ENCODE results near the gene LRFN5. TPM values are rescaled to one million over a fixed set of nuclear protein-coding genes. Genes with fewer than 3 reads are reported as not detected.
"Not testable (repeated sequence)": the region's sequence is repeated elsewhere in the genome, so short reads cannot be mapped to it uniquely, and the experiment has no call there.

Gene LRFN5
- total and polyA plus RNA-seq, 2 donors = 0.14 to 0.90 TPM

DNA sequence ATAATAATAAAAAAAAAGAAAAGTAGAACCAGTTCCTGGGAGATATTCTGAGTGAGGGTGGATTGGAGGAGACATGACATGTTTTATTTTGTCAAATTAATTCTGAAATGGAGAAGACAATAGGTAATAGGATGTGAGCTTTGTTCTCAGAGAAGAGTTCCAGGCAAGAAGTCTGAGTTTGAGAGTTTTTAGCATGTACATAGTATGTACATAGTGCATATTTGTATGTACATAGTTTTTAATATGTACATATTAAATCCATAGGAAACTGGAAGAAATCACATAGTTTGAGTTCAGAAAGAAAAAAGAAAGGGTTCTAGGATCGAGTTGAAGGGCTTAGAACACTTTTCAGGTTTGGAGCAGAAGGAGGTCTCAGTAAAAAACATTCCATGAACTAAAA lies 47.5 kb downstream of the LRFN5 start:
- Histone ChIP-seq H3K4me3 (ENCODE audit: low read length in 2 of 2) (no peak overlapping the region), H3K27me3 (ENCODE audit: control insufficient read depth in 2 of 2, insufficient read depth in 1 of 2, low read length in 1 of 2) (no peaks in the 10 kb centered on the region), H3K36me3 (ENCODE audit: control insufficient read depth in 2 of 2, insufficient read depth in 2 of 2, low read length in 1 of 2) (no peaks in the 10 kb centered on the region), H3K4me1 (ENCODE audit: control insufficient read depth in 2 of 2, insufficient read depth in 2 of 2, low read length in 2 of 2) (no peaks in the 10 kb centered on the region), H3K27ac (ENCODE audit: low read depth in 1 of 2, low read length in 1 of 2) (no peak overlapping the region), H3K9me3 (ENCODE audit: control insufficient read depth in 2 of 2, insufficient read depth in 1 of 2, low read length in 1 of 2) (no peaks in the 10 kb centered on the region)
- no peak for DNase-seq (ENCODE audit: low read depth in 6 of 9, low spot score in 9 of 9)
- 59% methylated on average over 1 of the region's 1 CpG for WGBS

DNA sequence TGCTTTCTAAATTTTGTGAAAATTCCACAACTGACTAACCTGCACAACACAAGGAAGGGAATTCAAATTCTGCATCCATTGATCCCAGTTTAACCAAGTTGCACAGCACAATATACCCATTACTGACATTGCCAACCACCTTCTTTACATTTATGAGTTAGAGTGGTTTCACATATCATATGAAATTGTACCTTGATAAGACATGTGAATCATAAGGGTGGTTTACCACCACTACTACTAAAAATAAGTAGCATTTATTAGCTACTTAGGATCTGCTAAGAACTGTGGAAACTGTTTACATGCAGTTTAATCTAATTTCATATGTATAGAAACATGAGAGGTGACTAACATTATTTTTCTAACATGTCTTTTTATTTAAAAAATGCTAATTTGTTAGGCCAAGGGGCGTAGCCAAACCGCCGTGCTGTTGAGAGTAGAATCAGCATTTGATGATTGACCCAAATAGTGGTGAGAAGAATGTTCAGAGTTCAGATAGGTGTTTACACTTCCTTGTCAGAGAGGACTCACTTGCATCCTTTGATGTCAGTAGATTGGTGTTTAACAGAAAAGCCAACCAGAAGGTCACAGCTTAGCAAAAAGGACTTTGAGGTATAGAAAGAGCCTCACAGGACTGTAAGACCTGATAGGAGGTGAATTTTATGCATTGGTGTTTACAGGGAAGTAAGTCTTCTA lies 56.2 kb downstream of the LRFN5 start:
- Histone ChIP-seq H3K27me3 (ENCODE audit: control insufficient read depth in 2 of 2, insufficient read depth in 1 of 2, low read length in 1 of 2) (no peaks in the 10 kb centered on the region), H3K36me3 (ENCODE audit: control insufficient read depth in 2 of 2, insufficient read depth in 2 of 2, low read length in 1 of 2) (no peaks in the 10 kb centered on the region), H3K4me3 (ENCODE audit: low read length in 2 of 2) (no peak overlapping the region), H3K9me3 (ENCODE audit: control insufficient read depth in 2 of 2, insufficient read depth in 1 of 2, low read length in 1 of 2) (no peaks in the 10 kb centered on the region), H3K4me1 (ENCODE audit: control insufficient read depth in 2 of 2, insufficient read depth in 2 of 2, low read length in 2 of 2) (no peaks in the 10 kb centered on the region), H3K27ac (ENCODE audit: low read depth in 1 of 2, low read length in 1 of 2) (no peak overlapping the region)
- WGBS = 94% methylated on average over 3 of the region's 3 CpGs
- DNase-seq (ENCODE audit: low read depth in 6 of 9, low spot score in 9 of 9) = no peak

DNA sequence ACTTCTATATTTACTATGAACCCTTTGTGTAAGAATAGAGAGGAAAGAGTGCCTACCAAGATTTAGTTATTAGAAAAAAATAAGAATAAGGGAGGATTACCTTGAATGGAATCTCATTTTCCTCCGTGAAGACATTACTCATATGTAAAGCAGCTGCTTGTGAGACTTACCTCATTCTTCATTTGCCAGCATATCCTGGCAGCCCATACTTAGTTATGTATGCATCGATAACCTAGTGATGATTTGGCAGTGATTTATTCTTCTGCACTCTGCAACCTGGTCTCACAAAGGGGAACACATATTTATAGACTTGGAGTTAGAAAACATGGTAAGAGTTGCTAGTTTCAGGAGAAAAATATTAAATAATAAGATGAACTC lies 56.8 kb downstream of the LRFN5 start:
- 91% methylated on average over 2 of the region's 2 CpGs for WGBS
- no peaks in the 10 kb centered on the region for H3K9me3 ChIP-seq (ENCODE audit: control insufficient read depth in 2 of 2, insufficient read depth in 1 of 2, low read length in 1 of 2)
- H3K27me3 ChIP-seq (ENCODE audit: control insufficient read depth in 2 of 2, insufficient read depth in 1 of 2, low read length in 1 of 2) = no peaks in the 10 kb centered on the region
- no peak overlapping the region for H3K4me3 ChIP-seq (ENCODE audit: low read length in 2 of 2)
- H3K27ac ChIP-seq (ENCODE audit: low read depth in 1 of 2, low read length in 1 of 2) = no peak overlapping the region
- H3K36me3 ChIP-seq (ENCODE audit: control insufficient read depth in 2 of 2, insufficient read depth in 2 of 2, low read length in 1 of 2) = no peaks in the 10 kb centered on the region
- DNase-seq (ENCODE audit: low read depth in 6 of 9, low spot score in 9 of 9) = no peak
- H3K4me1 ChIP-seq (ENCODE audit: control insufficient read depth in 2 of 2, insufficient read depth in 2 of 2, low read length in 2 of 2) = no peaks in the 10 kb centered on the region

DNA sequence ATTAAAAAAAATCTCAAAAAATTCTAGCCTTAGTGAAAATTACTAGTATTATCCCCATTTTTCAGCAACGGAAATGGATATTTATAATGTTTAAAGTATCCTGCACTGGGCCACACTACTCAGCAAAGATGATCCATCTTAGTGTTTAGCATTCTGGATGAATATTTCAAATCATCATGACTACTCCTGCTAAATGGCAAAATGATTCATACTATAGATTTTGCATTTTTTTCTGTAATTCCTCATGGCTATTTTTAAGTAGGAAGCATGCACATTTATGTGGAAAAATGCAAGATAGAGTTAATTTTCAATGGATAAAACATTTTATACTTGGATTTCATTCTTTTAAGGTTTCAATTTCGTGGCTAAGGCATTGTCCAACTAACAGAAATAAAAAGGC lies 59.6 kb downstream of the LRFN5 start:
- WGBS = 40% methylated on average over 2 of the region's 2 CpGs
- no peaks in the 10 kb centered on the region for H3K27me3 ChIP-seq (ENCODE audit: control insufficient read depth in 2 of 2, insufficient read depth in 1 of 2, low read length in 1 of 2)
- no peaks in the 10 kb centered on the region for H3K9me3 ChIP-seq (ENCODE audit: control insufficient read depth in 2 of 2, insufficient read depth in 1 of 2, low read length in 1 of 2)
- H3K4me3 ChIP-seq (ENCODE audit: low read length in 2 of 2) = no peak overlapping the region
- H3K4me1 ChIP-seq (ENCODE audit: control insufficient read depth in 2 of 2, insufficient read depth in 2 of 2, low read length in 2 of 2) = no peaks in the 10 kb centered on the region
- no peak for DNase-seq (ENCODE audit: low read depth in 6 of 9, low spot score in 9 of 9)
- no peak overlapping the region for H3K27ac ChIP-seq (ENCODE audit: low read depth in 1 of 2, low read length in 1 of 2)
- H3K36me3 ChIP-seq (ENCODE audit: control insufficient read depth in 2 of 2, insufficient read depth in 2 of 2, low read length in 1 of 2) = no peaks in the 10 kb centered on the region

DNA sequence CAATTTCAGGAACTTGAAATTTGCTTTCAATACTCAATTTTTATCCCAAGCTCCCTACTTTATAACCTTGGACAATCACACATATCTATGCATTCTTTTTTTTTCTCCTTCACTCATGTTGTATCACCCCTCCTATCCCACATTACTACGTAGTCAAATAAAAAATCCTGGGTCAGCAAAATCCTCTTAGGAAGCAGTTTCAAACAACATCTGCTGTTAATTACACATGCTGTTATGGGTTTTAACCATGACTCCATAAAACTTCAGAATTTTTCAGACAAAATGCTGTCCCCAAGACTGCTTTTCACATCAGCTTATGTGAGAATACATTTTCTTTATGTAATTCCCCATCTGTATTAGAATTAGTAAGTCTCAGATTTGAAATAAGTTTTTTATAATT lies 61.7 kb downstream of the LRFN5 start:
- no peaks in the 10 kb centered on the region for H3K4me1 ChIP-seq (ENCODE audit: control insufficient read depth in 2 of 2, insufficient read depth in 2 of 2, low read length in 2 of 2)
- no peak overlapping the region for H3K4me3 ChIP-seq (ENCODE audit: low read length in 2 of 2)
- H3K9me3 ChIP-seq (ENCODE audit: control insufficient read depth in 2 of 2, insufficient read depth in 1 of 2, low read length in 1 of 2) = no peaks in the 10 kb centered on the region
- 92% methylated on average over 1 of the region's 1 CpG for WGBS
- H3K36me3 ChIP-seq (ENCODE audit: control insufficient read depth in 2 of 2, insufficient read depth in 2 of 2, low read length in 1 of 2) = no peaks in the 10 kb centered on the region
- no peak for DNase-seq (ENCODE audit: low read depth in 6 of 9, low spot score in 9 of 9)
- H3K27me3 ChIP-seq (ENCODE audit: control insufficient read depth in 2 of 2, insufficient read depth in 1 of 2, low read length in 1 of 2) = no peaks in the 10 kb centered on the region
- no peak overlapping the region for H3K27ac ChIP-seq (ENCODE audit: low read depth in 1 of 2, low read length in 1 of 2)

DNA sequence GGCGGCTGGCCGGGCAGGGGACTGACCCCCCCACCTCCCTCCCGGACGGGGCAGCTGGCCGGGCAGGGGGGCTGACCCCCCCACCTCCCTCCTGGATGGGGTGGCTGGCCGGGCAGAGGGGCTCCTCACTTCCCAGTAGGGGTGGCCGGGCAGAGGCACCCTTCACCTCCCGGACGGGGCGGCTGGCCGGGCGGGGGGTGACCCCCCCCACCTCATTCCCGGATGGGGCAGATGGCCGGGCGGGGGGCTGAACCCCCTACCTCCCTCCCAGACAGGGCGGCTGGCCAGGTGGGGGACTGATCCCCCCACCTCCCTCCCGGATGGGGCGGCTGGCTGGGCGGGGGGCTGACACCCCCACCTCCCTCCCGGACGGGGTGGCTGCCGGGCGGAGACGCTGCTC lies 66.9 kb downstream of the LRFN5 start:
- WGBS = 98% methylated on average over 24 of the region's 24 CpGs
- not testable (repeated sequence) for DNase-seq (ENCODE audit: low read depth in 6 of 9, low spot score in 9 of 9); H3K36me3 ChIP-seq (ENCODE audit: control insufficient read depth in 2 of 2, insufficient read depth in 2 of 2, low read length in 1 of 2); H3K27ac ChIP-seq (ENCODE audit: low read depth in 1 of 2, low read length in 1 of 2); H3K4me3 ChIP-seq (ENCODE audit: low read length in 2 of 2); H3K27me3 ChIP-seq (ENCODE audit: control insufficient read depth in 2 of 2, insufficient read depth in 1 of 2, low read length in 1 of 2); H3K4me1 ChIP-seq (ENCODE audit: control insufficient read depth in 2 of 2, insufficient read depth in 2 of 2, low read length in 2 of 2); H3K9me3 ChIP-seq (ENCODE audit: control insufficient read depth in 2 of 2, insufficient read depth in 1 of 2, low read length in 1 of 2)

DNA sequence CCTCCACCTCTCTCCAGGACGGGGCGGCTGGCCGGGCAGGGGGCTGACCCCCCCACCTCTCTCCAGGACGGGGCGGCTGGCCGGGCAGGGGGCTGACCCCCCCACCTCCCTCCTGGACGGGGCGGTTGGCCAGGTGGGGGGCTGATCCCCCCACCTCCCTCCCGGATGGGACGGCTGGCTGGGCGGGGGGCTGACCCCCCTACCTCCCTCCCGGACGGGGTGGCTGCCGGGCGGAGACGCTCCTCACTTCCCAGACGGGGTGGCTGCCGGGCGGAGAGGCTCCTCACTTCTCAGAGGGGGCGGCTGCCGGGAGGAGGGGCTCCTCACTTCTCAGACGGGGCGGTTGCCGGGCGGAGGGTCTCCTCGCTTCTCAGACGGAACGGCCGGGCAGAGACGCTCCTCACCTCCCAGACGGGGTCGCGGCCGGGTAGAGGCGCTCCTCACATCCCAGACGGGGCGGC lies 67.9 kb downstream of the LRFN5 start:
- not testable (repeated sequence) for H3K4me3 ChIP-seq (ENCODE audit: low read length in 2 of 2); H3K4me1 ChIP-seq (ENCODE audit: control insufficient read depth in 2 of 2, insufficient read depth in 2 of 2, low read length in 2 of 2); DNase-seq (ENCODE audit: low read depth in 6 of 9, low spot score in 9 of 9); H3K9me3 ChIP-seq (ENCODE audit: control insufficient read depth in 2 of 2, insufficient read depth in 1 of 2, low read length in 1 of 2); H3K27ac ChIP-seq (ENCODE audit: low read depth in 1 of 2, low read length in 1 of 2); H3K27me3 ChIP-seq (ENCODE audit: control insufficient read depth in 2 of 2, insufficient read depth in 1 of 2, low read length in 1 of 2); H3K36me3 ChIP-seq (ENCODE audit: control insufficient read depth in 2 of 2, insufficient read depth in 2 of 2, low read length in 1 of 2)
- WGBS = 97% methylated on average over 37 of the region's 37 CpGs

DNA sequence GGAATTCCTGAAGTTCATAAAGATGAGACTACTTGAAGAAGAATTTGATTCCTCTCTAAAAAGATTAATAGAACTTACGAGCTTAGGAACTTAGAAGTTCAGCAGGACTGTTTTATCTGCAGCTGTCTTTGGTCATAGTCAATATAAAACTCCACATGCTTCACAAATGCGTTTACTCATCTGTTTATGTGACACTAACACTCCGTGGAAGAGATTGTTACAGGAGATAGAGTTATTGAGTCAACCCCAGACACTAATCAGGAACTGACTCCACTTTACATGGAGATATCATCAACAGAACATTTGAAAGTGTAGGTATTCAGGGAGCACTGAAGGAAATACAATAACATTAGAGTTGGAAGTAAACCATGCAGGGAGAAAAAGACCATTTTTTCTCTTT lies 92.8 kb downstream of the LRFN5 start:
- Histone ChIP-seq H3K4me1 (ENCODE audit: control insufficient read depth in 2 of 2, insufficient read depth in 2 of 2, low read length in 2 of 2) (no peaks in the 10 kb centered on the region), H3K4me3 (ENCODE audit: low read length in 2 of 2) (no peak overlapping the region)

DNA sequence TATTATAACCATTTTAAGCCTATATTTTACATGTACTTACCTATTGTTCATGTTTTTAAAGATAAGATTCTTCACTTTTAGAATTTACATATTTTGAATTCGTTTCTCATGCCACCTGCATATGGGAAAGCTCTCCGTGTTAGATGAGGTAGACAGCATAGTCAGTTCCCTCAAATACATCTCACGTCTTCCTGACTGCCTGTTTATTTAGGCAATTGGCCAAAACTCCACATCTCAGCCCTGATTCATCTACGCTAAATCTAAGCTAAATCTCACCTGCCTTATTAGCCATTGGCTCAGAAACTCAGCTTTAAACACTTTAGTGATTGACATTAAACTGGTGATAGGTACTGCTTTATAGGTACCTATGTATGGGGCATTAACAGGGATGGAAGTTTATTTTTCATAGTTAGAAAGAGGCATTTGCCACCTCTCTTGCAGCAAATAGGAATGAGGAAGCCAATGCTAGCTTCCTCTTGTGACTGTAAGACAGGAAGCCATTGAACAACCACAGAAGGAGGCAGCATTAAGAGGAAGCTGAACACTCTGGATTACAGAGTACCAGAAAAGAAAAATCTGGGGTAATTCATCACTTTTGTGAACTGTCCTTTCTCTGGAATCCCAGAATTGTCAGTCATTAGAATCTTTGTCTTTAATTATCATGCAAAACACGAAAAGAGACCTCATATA lies 111.9 kb downstream of the LRFN5 start:
- H3K9me3 ChIP-seq (ENCODE audit: control insufficient read depth in 2 of 2, insufficient read depth in 1 of 2, low read length in 1 of 2) = no peaks in the 10 kb centered on the region
- peak in 1 of 9 donors; percentile 1 for DNase-seq (ENCODE audit: low read depth in 6 of 9, low spot score in 9 of 9)
- no peak overlapping the region for H3K4me3 ChIP-seq (ENCODE audit: low read length in 2 of 2)
- WGBS = 5% methylated on average over 5 of the region's 5 CpGs
- no peaks in the 10 kb centered on the region for H3K36me3 ChIP-seq (ENCODE audit: control insufficient read depth in 2 of 2, insufficient read depth in 2 of 2, low read length in 1 of 2)
- H3K27ac ChIP-seq (ENCODE audit: low read depth in 1 of 2, low read length in 1 of 2) = no peak overlapping the region
- no peaks in the 10 kb centered on the region for H3K27me3 ChIP-seq (ENCODE audit: control insufficient read depth in 2 of 2, insufficient read depth in 1 of 2, low read length in 1 of 2)
- H3K4me1 ChIP-seq (ENCODE audit: control insufficient read depth in 2 of 2, insufficient read depth in 2 of 2, low read length in 2 of 2) = no peaks in the 10 kb centered on the region

More for the DNA sequence above, 92.8 kb downstream of the LRFN5 start:
- WGBS = 70% methylated on average over 3 of the region's 3 CpGs
- no peaks in the 10 kb centered on the region for H3K27me3 ChIP-seq (ENCODE audit: control insufficient read depth in 2 of 2, insufficient read depth in 1 of 2, low read length in 1 of 2)
- no peaks in the 10 kb centered on the region for H3K36me3 ChIP-seq (ENCODE audit: control insufficient read depth in 2 of 2, insufficient read depth in 2 of 2, low read length in 1 of 2)
- no peak for DNase-seq (ENCODE audit: low read depth in 6 of 9, low spot score in 9 of 9)
- no peaks in the 10 kb centered on the region for H3K9me3 ChIP-seq (ENCODE audit: control insufficient read depth in 2 of 2, insufficient read depth in 1 of 2, low read length in 1 of 2)
- no peak overlapping the region for H3K27ac ChIP-seq (ENCODE audit: low read depth in 1 of 2, low read length in 1 of 2)
